ENCODE results near the gene NUP98.

Gene NUP98

GRCh38 chr11:3637201-3637600, 160.2 kb downstream of the NUP98 start:
- CTCF ChIA-PET: no interaction called here
- POLR2A ChIA-PET (ENCODE audit: low non-redundant PET): no interaction called here

GRCh38 chr11:3635641-3636375, 161.5 kb downstream of the NUP98 start:
- no peak for DNase-seq (ENCODE audit: low spot score)
- ChIA-PET CTCF (no interaction called here), POLR2A (ENCODE audit: low non-redundant PET) (no interaction called here)
- TF ChIP-seq CTCF (conservative IDR thresholded peaks at IDR 0.05; ENCODE audit: low read depth): no peak
- H3K27ac ChIP-seq: no peak overlapping the region

More at GRCh38 chr11:3637201-3637600, 160.2 kb downstream of the NUP98 start:
- TF ChIP-seq CTCF (conservative IDR thresholded peaks at IDR 0.05; ENCODE audit: low read depth): no peak
- DNase-seq (ENCODE audit: low spot score): no peak
- H3K27ac ChIP-seq: no peak overlapping the region

- H3K27ac ChIP-seq: no peak overlapping the region
- POLR2A ChIA-PET (ENCODE audit: low non-redundant PET): no interaction called here
- no peak for TF ChIP-seq CTCF (conservative IDR thresholded peaks at IDR 0.05; ENCODE audit: low read depth)
- no peak for DNase-seq (ENCODE audit: low spot score)
- CTCF ChIA-PET: no interaction called here
Observed at GRCh38 chr11:3632070-3632660, 165.2 kb downstream of the NUP98 start.

GRCh38 chr11:3631331-3631730, 166.0 kb downstream of the NUP98 start:
- H3K27ac ChIP-seq: no peak overlapping the region
- ChIA-PET CTCF (no interaction called here), POLR2A (ENCODE audit: low non-redundant PET) (no interaction called here)
- DNase-seq (ENCODE audit: low spot score): no peak
- TF ChIP-seq CTCF (conservative IDR thresholded peaks at IDR 0.05; ENCODE audit: low read depth): no peak

GRCh38 chr11:3627291-3627690, 170.1 kb downstream of the NUP98 start:
- CTCF ChIA-PET: interaction anchor here (1.1 kb wide), 1 partner anchor 17 kb away, joined by 3 read pairs; no protein-coding TSS in a partner anchor
- POLR2A ChIA-PET (ENCODE audit: low non-redundant PET): interaction anchor here (0.7 kb wide), 1 partner anchor 652 kb away, joined by 3 read pairs; no protein-coding TSS in a partner anchor
- DNase-seq (ENCODE audit: low spot score): no peak
- H3K27ac ChIP-seq: no peak overlapping the region
- TF ChIP-seq CTCF (conservative IDR thresholded peaks at IDR 0.05; ENCODE audit: low read depth): no peak

GRCh38 chr11:3626250-3626960, 170.9 kb downstream of the NUP98 start:
- DNase-seq (ENCODE audit: low spot score): no peak
- no peak for TF ChIP-seq CTCF (conservative IDR thresholded peaks at IDR 0.05; ENCODE audit: low read depth)
- ChIA-PET POLR2A (ENCODE audit: low non-redundant PET) (no interaction called here), CTCF (no interaction called here)
- no peak overlapping the region for H3K27ac ChIP-seq
